IMR-90 (cell line): ENCODE measurements around the gene RABGAP1. TPM values are rescaled to one million over a fixed set of nuclear protein-coding genes. Genes with fewer than 3 reads are reported as not detected.

Experiments
- ATAC-seq: fragments of 200-7000 bp; cut with Tn5 transposase; 2 replicates; pipeline ENCODE4 v1.9.1; 2020; ENCODE audit warnings: low read depth, mild to moderate bottlenecking, moderate library complexity
- BruUV-seq: library from RNA; stranded (reverse); fragments of 400-500 nt; replicated peaks from 2 replicates; lab custom pipeline; 2021; lab: Mats Ljungman, UMichigan
- CTCF ChIA-PET: fragments of 300-600 bp; formaldehyde crosslinking; extraction: SDS; loops from one replicate; lab custom pipeline; 2021; ENCODE audit warnings: antibody characterized with exemption; lab: Yijun Ruan, JAX
- POLR2A ChIA-PET: fragments of 300-600 bp; sonication (Branson Sonifier 250); formaldehyde crosslinking; loops from one replicate; lab custom pipeline; 2022; ENCODE audit warnings: antibody characterized with exemption; ENCODE audit not compliant: unreplicated experiment; lab: Charles Lee
- DNase-seq: peaks from one replicate; pipeline ENCODE4 v3.0.0; 2013
- H2AFZ ChIP-seq: replicated peaks from 2 replicates; pipeline ENCODE3; 2013; ENCODE audit warnings: low read length, mild to moderate bottlenecking; ENCODE audit not compliant: poor library complexity
- H2AK5ac ChIP-seq: 2 replicates; pipeline ENCODE4 v1.6.1; 2013; ENCODE audit warnings: low read depth, low read length, inconsistent platforms
- H2AK9ac ChIP-seq: replicated peaks from 2 replicates; pipeline ENCODE3; 2013; ENCODE audit warnings: mild to moderate bottlenecking, low read depth, low read length, moderate library complexity; ENCODE audit not compliant: poor library complexity
- H2BK120ac ChIP-seq: 2 replicates; pipeline ENCODE4 v1.6.1; 2013; ENCODE audit warnings: low read depth, low read length, inconsistent platforms
- H2BK15ac ChIP-seq: 3 replicates; pipeline ENCODE4 v1.6.1; 2013; ENCODE audit warnings: low read depth, low read length, inconsistent platforms
- H2BK20ac ChIP-seq: 2 replicates; pipeline ENCODE4 v1.6.1; 2013; ENCODE audit warnings: low read depth, mild to moderate bottlenecking, inconsistent platforms, low read length, moderate library complexity
- H2BK5ac ChIP-seq: 2 replicates; pipeline ENCODE4 v1.6.1; 2013; ENCODE audit warnings: mild to moderate bottlenecking, low read depth, low read length, inconsistent platforms; ENCODE audit not compliant: poor library complexity, severe bottlenecking
- H3K14ac ChIP-seq: replicated peaks from 2 replicates; pipeline ENCODE4 v1.6.1; 2013; ENCODE audit warnings: low read depth, low read length, inconsistent platforms
- H3K18ac ChIP-seq: 2 replicates; pipeline ENCODE4 v1.6.1; 2013; ENCODE audit warnings: low read depth, low read length, control low read depth
- H3K23ac ChIP-seq: 2 replicates; pipeline ENCODE4 v1.6.1; 2013; ENCODE audit warnings: low read depth, low read length, inconsistent platforms
- H3K27ac ChIP-seq: 2 replicates; pipeline ENCODE4 v1.5.1; 2013; ENCODE audit warnings: mild to moderate bottlenecking, control low read depth, low read length; ENCODE audit not compliant: insufficient read depth
- H3K27me3 ChIP-seq: 2 replicates; pipeline ENCODE4 v1.6.1; 2013; ENCODE audit warnings: low read length; ENCODE audit not compliant: control insufficient read depth, insufficient read depth
- H3K36me3 ChIP-seq: 2 replicates; pipeline ENCODE4 v1.6.1; 2013; ENCODE audit warnings: low read length, mixed read lengths; ENCODE audit not compliant: control insufficient read depth, insufficient read depth
- H3K4ac ChIP-seq: 2 replicates; pipeline ENCODE4 v1.6.1; 2013; ENCODE audit warnings: low read depth, low read length, inconsistent platforms
- H3K4me1 ChIP-seq: 2 replicates; pipeline ENCODE4 v1.6.1; 2013; ENCODE audit warnings: low read length, mixed read lengths; ENCODE audit not compliant: control insufficient read depth, insufficient read depth
- H3K4me2 ChIP-seq: 2 replicates; pipeline ENCODE4 v1.6.1; 2013; ENCODE audit warnings: low read depth, mild to moderate bottlenecking, control low read depth, low read length, moderate library complexity
- H3K4me3 ChIP-seq: 2 replicates; pipeline ENCODE4 v1.5.1; 2013; ENCODE audit warnings: low read depth, mild to moderate bottlenecking, control low read depth, low read length, moderate library complexity; ENCODE audit not compliant: insufficient read depth
- H3K56ac ChIP-seq: 2 replicates; pipeline ENCODE4 v1.6.1; 2013; ENCODE audit warnings: low read length, inconsistent platforms; ENCODE audit not compliant: insufficient read depth; ENCODE audit errors: extremely low read depth
- H3K79me1 ChIP-seq, 2 experiments: 2 replicates each; pipeline ENCODE4 v1.6.1; 2013; ENCODE audit warnings: low read length in 2 of 2, inconsistent platforms in 1 of 2, low read depth in 1 of 2
- H3K9ac ChIP-seq: 2 replicates; pipeline ENCODE4 v1.6.1; 2013; ENCODE audit warnings: low read depth, low read length, control low read depth
- H3K9me1 ChIP-seq: 2 replicates; pipeline ENCODE4 v1.6.1; 2013; ENCODE audit warnings: low read length, inconsistent platforms; ENCODE audit not compliant: insufficient read depth
- H3K9me3 ChIP-seq: 2 replicates; pipeline ENCODE4 v1.6.1; 2013; ENCODE audit warnings: low read length; ENCODE audit not compliant: control insufficient read depth, insufficient read depth
- H4K20me1 ChIP-seq: 2 replicates; pipeline ENCODE4 v1.6.1; 2013; ENCODE audit warnings: low read length, inconsistent platforms; ENCODE audit not compliant: insufficient read depth
- H4K5ac ChIP-seq: 2 replicates; pipeline ENCODE4 v1.6.1; 2013; ENCODE audit warnings: mild to moderate bottlenecking, low read depth, low read length, control low read depth
- H4K8ac ChIP-seq, 2 experiments: 2 replicates each; pipeline ENCODE4 v1.6.1; 2013; ENCODE audit warnings: low read depth in 2 of 2, low read length in 2 of 2, control low read depth in 1 of 2, inconsistent platforms in 1 of 2
- H4K91ac ChIP-seq: 2 replicates; pipeline ENCODE4 v1.6.1; 2013; ENCODE audit warnings: low read depth, low read length, inconsistent platforms; ENCODE audit not compliant: insufficient read depth
- BHLHE40 ChIP-seq: fragments of 150-350 bp; IDR thresholded peaks from 2 replicates; pipeline ENCODE4 v1.6.1; 2016; ENCODE audit warnings: mild to moderate bottlenecking, low read depth, low read length
- CEBPB ChIP-seq: IDR thresholded peaks from 2 replicates; pipeline ENCODE4 v1.6.1; 2012; ENCODE audit warnings: low read depth, low read length, improper control_type of control experiment
- CHD1 ChIP-seq: IDR thresholded peaks from 2 replicates; pipeline ENCODE4 v1.6.1; 2012; ENCODE audit warnings: low read depth, low read length, improper control_type of control experiment
- FOS ChIP-seq: fragments of 150-350 bp; IDR thresholded peaks from 2 replicates; pipeline ENCODE4 v1.6.1; 2016; ENCODE audit warnings: low read depth, low read length
- MAFK ChIP-seq: IDR thresholded peaks from 2 replicates; pipeline ENCODE4 v1.6.1; 2012; ENCODE audit warnings: low read depth, low read length, improper control_type of control experiment
- MAZ ChIP-seq: IDR thresholded peaks from 2 replicates; pipeline ENCODE4 v1.6.1; 2012; ENCODE audit warnings: low read depth, mild to moderate bottlenecking, low read length, improper control_type of control experiment, moderate library complexity, borderline replicate concordance
- MXI1 ChIP-seq: IDR thresholded peaks from 2 replicates; pipeline ENCODE4 v1.6.1; 2012; ENCODE audit warnings: low read depth, mild to moderate bottlenecking, low read length, moderate library complexity, borderline replicate concordance
- NFE2L2 ChIP-seq: fragments of 150-350 bp; IDR thresholded peaks from 2 replicates; pipeline ENCODE4 v1.6.1; 2016; ENCODE audit warnings: low read depth, mild to moderate bottlenecking, low read length
- POLR2A ChIP-seq: IDR thresholded peaks from 2 replicates; pipeline ENCODE4 v1.6.1; 2012; ENCODE audit warnings: mild to moderate bottlenecking, low read depth, low read length
- RAD21 ChIP-seq: IDR thresholded peaks from 2 replicates; pipeline ENCODE4 v1.6.1; 2012; ENCODE audit warnings: low read length, improper control_type of control experiment
- RCOR1 ChIP-seq: IDR thresholded peaks from 2 replicates; pipeline ENCODE4 v1.6.1; 2012; ENCODE audit warnings: mild to moderate bottlenecking, low read length, improper control_type of control experiment; ENCODE audit not compliant: insufficient replicate concordance
- RFX5 ChIP-seq: IDR thresholded peaks from 2 replicates; pipeline ENCODE4 v1.8.0; 2012; ENCODE audit warnings: low read depth, mild to moderate bottlenecking, low read length, moderate library complexity
- SMC3 ChIP-seq: fragments of 150-350 bp; IDR thresholded peaks from 2 replicates; pipeline ENCODE4 v1.6.1; 2016; ENCODE audit warnings: low read depth, mild to moderate bottlenecking, antibody characterized with exemption, low read length, moderate library complexity
- WGBS, 2 experiments: methylation state at CpG; one replicate each; pipeline versions ENCODE4 v1.1.5 to v1.1.7; 2013; ENCODE audit warnings: missing lambda C conversion rate in 2 of 2; ENCODE audit not compliant: insufficient read length in 1 of 2; ENCODE audit errors: extremely low coverage in 2 of 2; 5-methylcytosine and 5-hydroxymethylcytosine counted together
- dilution Hi-C: fragments of 300-500 bp; cut with HindIII; formaldehyde crosslinking; loops from one replicate; pipeline ENCODE4 v1.14.3; 2018; ENCODE audit warnings: low sequenced_read_pairs; ENCODE audit not compliant: unreplicated experiment
- in situ Hi-C: fragments of 300-500 bp; cut with MboI; formaldehyde crosslinking; loops from 3 replicates; pipeline ENCODE4 v1.14.3; 2019; ENCODE audit warnings: low sequenced_read_pairs, inconsistent platforms, mixed read lengths
- intact Hi-C: fragments of 100-400 bp; cut with micrococcal nuclease; formaldehyde crosslinking; loops from 2 replicates; pipeline ENCODE4 v1.10.0; 2022
- polyA plus RNA-seq, 3 experiments: library from polyadenylated mRNA; depleted of rRNA; stranded (reverse); fragments of >200 nt; gene quantifications; 2 replicates each; pipeline ENCODE4 v1.2.3, GENCODE V29; 2012; ENCODE audit warnings: low replicate concordance in 1 of 3
- total RNA-seq: library from RNA; depleted of rRNA; stranded (reverse); fragments of >200 nt; gene quantifications from 2 replicates; pipeline ENCODE4 v1.2.3, GENCODE V29; 2012
- TF ChIP-seq, protein P1 (sequence below): conservative IDR thresholded peaks from 2 replicates; pipeline ENCODE4 v1.5.1; 2012; ENCODE audit warnings: mild to moderate bottlenecking, low read depth, low read length, improper control_type of control experiment
- TF ChIP-seq, protein P2 (sequence below): fragments of 150-350 bp; IDR thresholded peaks from 2 replicates; pipeline ENCODE4 v1.6.1; 2017; ENCODE audit warnings: mild to moderate bottlenecking, antibody characterized with exemption, low read length, low read depth
- TF ChIP-seq, protein P3 (sequence below): fragments of 150-350 bp; IDR thresholded peaks from 2 replicates; pipeline ENCODE4 v1.6.1; 2016; ENCODE audit warnings: low read depth, mild to moderate bottlenecking, low read length, moderate library complexity, borderline replicate concordance

Gene RABGAP1
- total and polyA plus RNA-seq, 2 of the 4 experiments (the other 2 are of a cell fraction) = 20.0 to 53.9 TPM

DNA sequence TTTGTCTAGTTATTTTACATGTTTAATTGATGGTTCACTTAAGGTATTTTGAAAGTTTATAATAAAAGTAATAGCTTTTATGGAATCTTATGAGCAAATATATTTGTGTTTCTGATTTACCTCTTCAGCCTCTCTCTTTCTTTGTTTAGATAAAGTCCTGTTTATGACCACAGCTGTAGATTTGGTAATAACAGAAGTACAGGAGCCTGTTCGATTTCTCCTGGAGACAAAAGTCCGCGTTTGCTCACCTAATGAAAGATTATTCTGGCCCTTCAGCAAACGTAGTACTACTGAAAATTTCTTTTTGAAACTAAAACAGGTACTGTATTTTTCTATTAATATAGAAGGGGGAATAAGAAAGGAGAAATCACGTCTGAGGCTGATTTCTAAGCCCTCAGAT, 57.6 kb downstream of the RABGAP1 start:
- dilution Hi-C loops = loop anchor here (25.0 kb wide), 1 partner anchor 111 kb away; no protein-coding TSS in a partner anchor
- Histone ChIP-seq H3K9me1 (no peaks in the 10 kb centered on the region), H2BK5ac (no peak overlapping the region), H3K79me1 (peaks cover 3 to 4% of the 10 kb centered on the region in 2 experiments; a peak in 2 of 4 replicates), H3K9me3 (no peaks in the 10 kb centered on the region), H3K18ac (no peak overlapping the region), H2BK20ac (no peak overlapping the region), H3K9ac (no peak overlapping the region), H4K91ac (no peak overlapping the region), H2BK15ac (no peak overlapping the region), H3K4me1 (0 out of 2 replicates have a peak, but pooled peaks cover 1% of the 10 kb centered on the region), H3K4me3 (no peak overlapping the region), H3K4ac (no peak overlapping the region), H2AK9ac (no peak overlapping the region), H2BK120ac (no peak overlapping the region), H4K5ac (no peak overlapping the region), H3K27ac (no peak overlapping the region), H3K14ac (no peak overlapping the region), H3K23ac (no peak overlapping the region), H3K36me3 (peaks cover 9% of the 10 kb centered on the region), H3K4me2 (no peak overlapping the region), H4K8ac (no peak overlapping the region), H3K56ac (no peak overlapping the region), H3K27me3 (no peaks in the 10 kb centered on the region), H2AFZ (no peak overlapping the region), H2AK5ac (no peak overlapping the region), H4K20me1 (no peaks in the 10 kb centered on the region)
- BruUV-seq = no TSS peak
- WGBS, 2 experiments = no CpG with 5 or more reads among the region's 5 CpGs
- POLR2A ChIA-PET = no interaction called here
- DNase-seq (no peak), ATAC-seq (no peak)
- in situ Hi-C loops = no loop called here
- intact Hi-C loops = no loop called here
- TF ChIP-seq MXI1 (no peak), CHD1 (no peak), FOS (no peak), MAZ (no peak), POLR2A (no peak), RAD21 (no peak), NFE2L2 (no peak), CEBPB (no peak), RCOR1 (no peak), MAFK (no peak), RFX5 (no peak), SMC3 (no peak), BHLHE40 (no peak)
- TF ChIP-seq, protein P1, sequence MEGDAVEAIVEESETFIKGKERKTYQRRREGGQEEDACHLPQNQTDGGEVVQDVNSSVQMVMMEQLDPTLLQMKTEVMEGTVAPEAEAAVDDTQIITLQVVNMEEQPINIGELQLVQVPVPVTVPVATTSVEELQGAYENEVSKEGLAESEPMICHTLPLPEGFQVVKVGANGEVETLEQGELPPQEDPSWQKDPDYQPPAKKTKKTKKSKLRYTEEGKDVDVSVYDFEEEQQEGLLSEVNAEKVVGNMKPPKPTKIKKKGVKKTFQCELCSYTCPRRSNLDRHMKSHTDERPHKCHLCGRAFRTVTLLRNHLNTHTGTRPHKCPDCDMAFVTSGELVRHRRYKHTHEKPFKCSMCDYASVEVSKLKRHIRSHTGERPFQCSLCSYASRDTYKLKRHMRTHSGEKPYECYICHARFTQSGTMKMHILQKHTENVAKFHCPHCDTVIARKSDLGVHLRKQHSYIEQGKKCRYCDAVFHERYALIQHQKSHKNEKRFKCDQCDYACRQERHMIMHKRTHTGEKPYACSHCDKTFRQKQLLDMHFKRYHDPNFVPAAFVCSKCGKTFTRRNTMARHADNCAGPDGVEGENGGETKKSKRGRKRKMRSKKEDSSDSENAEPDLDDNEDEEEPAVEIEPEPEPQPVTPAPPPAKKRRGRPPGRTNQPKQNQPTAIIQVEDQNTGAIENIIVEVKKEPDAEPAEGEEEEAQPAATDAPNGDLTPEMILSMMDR = no peak
- TF ChIP-seq, protein P2, sequence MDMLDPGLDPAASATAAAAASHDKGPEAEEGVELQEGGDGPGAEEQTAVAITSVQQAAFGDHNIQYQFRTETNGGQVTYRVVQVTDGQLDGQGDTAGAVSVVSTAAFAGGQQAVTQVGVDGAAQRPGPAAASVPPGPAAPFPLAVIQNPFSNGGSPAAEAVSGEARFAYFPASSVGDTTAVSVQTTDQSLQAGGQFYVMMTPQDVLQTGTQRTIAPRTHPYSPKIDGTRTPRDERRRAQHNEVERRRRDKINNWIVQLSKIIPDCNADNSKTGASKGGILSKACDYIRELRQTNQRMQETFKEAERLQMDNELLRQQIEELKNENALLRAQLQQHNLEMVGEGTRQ = no peak
- TF ChIP-seq, protein P3, sequence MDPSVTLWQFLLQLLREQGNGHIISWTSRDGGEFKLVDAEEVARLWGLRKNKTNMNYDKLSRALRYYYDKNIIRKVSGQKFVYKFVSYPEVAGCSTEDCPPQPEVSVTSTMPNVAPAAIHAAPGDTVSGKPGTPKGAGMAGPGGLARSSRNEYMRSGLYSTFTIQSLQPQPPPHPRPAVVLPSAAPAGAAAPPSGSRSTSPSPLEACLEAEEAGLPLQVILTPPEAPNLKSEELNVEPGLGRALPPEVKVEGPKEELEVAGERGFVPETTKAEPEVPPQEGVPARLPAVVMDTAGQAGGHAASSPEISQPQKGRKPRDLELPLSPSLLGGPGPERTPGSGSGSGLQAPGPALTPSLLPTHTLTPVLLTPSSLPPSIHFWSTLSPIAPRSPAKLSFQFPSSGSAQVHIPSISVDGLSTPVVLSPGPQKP = no peak
- CTCF ChIA-PET = no interaction called here
